SJSA1 (cell line): ENCODE results near the gene BARX1. TPM values are rescaled to one million over a fixed set of nuclear protein-coding genes. Genes with fewer than 3 reads are reported as not detected.
A peak's percentile ranks its signal among the peaks of the same experiment; 100 is the strongest.

Experiments used
- DNase-seq, 2 experiments: peaks; one replicate each; pipeline ENCODE4 v3.0.0-alpha.2; 2015 to 2020; ENCODE audit warnings: low spot score in 2 of 2, low read depth in 1 of 2
- H3K27ac ChIP-seq: fragments of 250-450 bp; sonication (Bioruptor Pico); 2 replicates; pipeline ENCODE4 v1.5.1; 2020; ENCODE audit warnings: mild to moderate bottlenecking, moderate library complexity
- H3K27me3 ChIP-seq: fragments of 250-450 bp; sonication (Bioruptor Pico); replicated peaks from 2 replicates; pipeline ENCODE4 v1.5.1; 2020; ENCODE audit warnings: mild to moderate bottlenecking, moderate library complexity
- H3K36me3 ChIP-seq: fragments of 250-450 bp; sonication (Bioruptor Pico); 2 replicates; pipeline ENCODE4 v1.5.1; 2020; ENCODE audit warnings: mild to moderate bottlenecking
- H3K4me1 ChIP-seq: fragments of 250-450 bp; sonication (Bioruptor Pico); replicated peaks from 2 replicates; pipeline ENCODE4 v1.6.1; 2021; ENCODE audit warnings: mild to moderate bottlenecking
- H3K4me3 ChIP-seq: fragments of 250-450 bp; sonication (Bioruptor Pico); 2 replicates; pipeline ENCODE4 v1.5.1; 2020; ENCODE audit warnings: mild to moderate bottlenecking
- H3K9me3 ChIP-seq: fragments of 250-450 bp; sonication (Bioruptor Pico); replicated peaks from 2 replicates; pipeline ENCODE4 v1.5.1; 2020; ENCODE audit warnings: mild to moderate bottlenecking
- total RNA-seq: library from RNA; depleted of rRNA; stranded (reverse); fragments of >200 nt; shearing (Covaris generic); gene quantifications from 2 replicates; pipeline ENCODE4 v1.2.3, GENCODE V29; 2014; rRNA removed

BARX1 gene, protein sequence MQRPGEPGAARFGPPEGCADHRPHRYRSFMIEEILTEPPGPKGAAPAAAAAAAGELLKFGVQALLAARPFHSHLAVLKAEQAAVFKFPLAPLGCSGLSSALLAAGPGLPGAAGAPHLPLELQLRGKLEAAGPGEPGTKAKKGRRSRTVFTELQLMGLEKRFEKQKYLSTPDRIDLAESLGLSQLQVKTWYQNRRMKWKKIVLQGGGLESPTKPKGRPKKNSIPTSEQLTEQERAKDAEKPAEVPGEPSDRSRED
- total RNA-seq, result not detected in 2 replicates

DNA sequence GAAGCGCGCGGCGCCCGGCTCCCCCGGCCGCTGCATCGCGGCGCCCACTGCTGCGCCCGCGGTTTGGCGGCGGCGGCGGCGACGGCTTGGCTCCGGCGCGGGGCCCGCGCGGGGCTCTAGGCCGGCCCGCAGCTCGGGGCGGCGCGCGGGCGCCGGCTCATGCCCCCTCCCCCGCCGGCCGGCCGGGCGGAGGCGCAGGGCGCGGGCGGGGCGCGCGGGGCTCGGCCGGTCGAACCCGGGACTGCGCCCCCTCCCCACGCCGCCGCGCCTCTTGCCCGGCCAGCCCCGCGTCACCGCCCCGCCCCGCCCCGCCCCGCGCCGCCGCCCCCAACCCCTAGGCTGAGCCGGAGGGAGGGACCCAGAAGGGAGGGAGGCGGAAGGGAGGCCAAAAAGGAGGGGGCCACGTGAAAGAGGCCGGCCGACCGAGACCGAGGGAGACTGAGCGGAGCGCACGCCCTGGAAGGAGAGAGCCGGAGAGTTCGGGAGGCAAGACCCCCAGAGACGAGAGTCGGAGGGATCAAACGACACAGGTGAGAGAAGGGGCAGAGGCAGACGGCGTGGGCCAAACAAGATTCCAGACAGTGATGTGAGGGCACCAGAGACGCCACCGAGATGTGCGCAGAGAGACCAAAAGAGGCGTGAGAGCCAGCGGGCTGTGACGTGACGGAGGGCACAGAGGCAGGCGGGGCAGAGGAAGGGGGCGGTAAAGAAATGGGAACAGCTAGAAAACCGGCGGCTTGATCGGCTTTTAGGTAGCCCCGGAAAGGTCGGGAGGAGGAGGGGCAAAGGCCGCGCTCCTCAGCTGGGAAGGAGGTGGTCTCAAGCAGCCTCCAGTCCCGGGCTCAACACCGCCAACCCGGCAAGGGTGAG, at the start of gene BARX1:
Gene BARX1 (minus strand): TSS at position 245 of the 870 bp plus-strand sequence. CDS start 209 bp downstream, at position 36.
- Histone ChIP-seq H3K36me3 (no peaks in the 10 kb centered on the region), H3K27ac (no peak within 1 kb of the TSS), H3K9me3 (no peaks in the 10 kb centered on the region), H3K27me3 (peaks cover 9% of the 10 kb centered on the region), H3K4me3 (no peak within 1 kb of the TSS), H3K4me1 (no peaks in the 10 kb centered on the region)
- DNase-seq, result no peak

DNA sequence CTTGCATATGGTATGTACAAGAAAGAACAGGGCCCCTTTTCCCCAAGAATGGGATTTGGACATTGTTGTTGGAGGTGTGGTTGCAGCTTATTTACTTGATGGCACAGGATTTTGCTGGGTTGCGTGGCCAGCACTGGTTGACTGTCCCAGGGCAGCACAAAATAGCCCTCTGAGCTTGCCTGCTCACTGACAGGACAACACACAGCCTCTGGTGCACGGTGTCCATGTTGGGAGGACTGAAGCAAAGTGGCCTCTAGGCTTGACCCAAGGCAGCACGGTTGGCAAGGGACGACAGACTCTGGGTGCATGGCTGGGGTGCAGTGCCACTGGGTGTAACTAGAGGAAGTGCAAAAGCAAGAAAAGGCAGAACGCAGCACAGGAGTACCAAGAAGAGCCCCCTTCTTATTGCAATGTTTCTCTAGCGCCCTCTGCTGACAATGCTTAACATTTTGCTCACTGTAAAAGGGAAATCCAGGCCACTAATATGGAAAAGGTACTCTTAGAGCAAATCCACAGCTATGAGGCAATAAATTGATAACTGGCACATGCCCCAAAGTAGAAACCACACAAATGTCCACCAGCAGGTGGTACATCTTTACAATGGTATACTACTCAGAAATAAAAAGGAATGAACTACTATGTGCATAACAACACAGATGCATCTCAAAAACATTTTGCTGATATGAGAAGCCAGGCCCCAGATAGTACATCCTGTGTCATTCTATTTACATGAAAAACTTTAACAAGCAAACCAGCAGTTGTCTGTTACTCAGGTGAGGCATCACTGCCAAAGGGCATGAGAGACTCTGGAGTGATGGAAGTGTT, 47.4 kb upstream of the BARX1 start:
- no peaks in the 10 kb centered on the region for H3K4me1 ChIP-seq
- no peak overlapping the region for H3K27ac ChIP-seq
- H3K9me3 ChIP-seq, result no peaks in the 10 kb centered on the region
- no peaks in the 10 kb centered on the region for H3K27me3 ChIP-seq
- DNase-seq, result peak in 1 of 2 experiments; percentile 20
- H3K4me3 ChIP-seq, result no peak overlapping the region
- H3K36me3 ChIP-seq, result no peaks in the 10 kb centered on the region

DNA sequence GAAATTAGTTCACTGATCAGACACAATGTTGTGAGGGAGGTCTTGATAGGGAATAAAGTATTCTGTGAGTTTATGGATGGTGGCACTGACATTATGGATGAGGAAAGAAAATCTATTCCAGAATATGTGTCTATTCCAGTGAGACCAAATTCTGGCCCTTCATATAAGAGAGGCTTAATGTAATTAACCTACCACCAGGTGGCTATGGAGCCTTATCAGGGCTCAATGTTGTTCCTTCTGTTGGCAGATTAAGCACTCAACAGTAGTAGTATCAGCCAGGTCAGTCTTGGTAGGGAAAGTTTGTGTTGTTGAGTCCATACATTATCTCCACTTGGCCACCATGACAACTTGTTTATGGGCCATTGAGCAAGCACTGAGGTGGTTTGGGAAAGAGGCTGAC, 41.7 kb upstream of the BARX1 start:
- Histone ChIP-seq H3K9me3 (no peaks in the 10 kb centered on the region), H3K36me3 (no peaks in the 10 kb centered on the region), H3K27me3 (no peaks in the 10 kb centered on the region), H3K4me1 (no peaks in the 10 kb centered on the region), H3K4me3 (no peak overlapping the region), H3K27ac (no peak overlapping the region)
- no peak for DNase-seq

GRCh38 chr9:93996367-93996766, 41.2 kb upstream of the BARX1 start:
- Histone ChIP-seq H3K27ac (no peak overlapping the region), H3K36me3 (no peaks in the 10 kb centered on the region), H3K9me3 (no peaks in the 10 kb centered on the region), H3K27me3 (no peaks in the 10 kb centered on the region), H3K4me1 (no peaks in the 10 kb centered on the region), H3K4me3 (no peak overlapping the region)
- no peak for DNase-seq

DNA sequence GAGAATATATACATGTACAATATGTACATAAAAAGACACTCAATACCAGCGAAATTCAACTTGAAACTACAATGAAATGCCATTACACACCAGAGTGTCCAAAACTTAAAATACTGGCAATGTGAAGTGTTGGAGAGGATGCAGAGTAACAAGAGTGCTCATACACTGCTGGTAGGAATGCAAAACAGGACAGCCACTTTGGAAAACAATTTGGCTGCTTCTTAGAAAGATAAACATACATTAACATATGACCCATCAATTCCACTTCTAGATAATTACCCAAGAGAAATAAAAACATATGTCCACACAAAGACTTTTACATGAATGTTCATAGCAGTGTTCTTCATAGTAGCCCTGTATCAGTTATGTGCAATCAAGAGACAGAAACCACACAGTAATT, 39.4 kb upstream of the BARX1 start:
- Histone ChIP-seq H3K27me3 (no peaks in the 10 kb centered on the region), H3K36me3 (no peaks in the 10 kb centered on the region), H3K27ac (no peak overlapping the region), H3K9me3 (no peaks in the 10 kb centered on the region), H3K4me3 (no peak overlapping the region), H3K4me1 (no peaks in the 10 kb centered on the region)
- no peak for DNase-seq

- Histone ChIP-seq H3K36me3 (no peaks in the 10 kb centered on the region), H3K4me3 (no peak overlapping the region), H3K4me1 (no peaks in the 10 kb centered on the region), H3K9me3 (no peaks in the 10 kb centered on the region), H3K27me3 (no peaks in the 10 kb centered on the region), H3K27ac (no peak overlapping the region)
- DNase-seq, result no peak
These were observed 39.0 kb upstream of the BARX1 start for GRCh38 chr9:93994132-93994531.

DNA sequence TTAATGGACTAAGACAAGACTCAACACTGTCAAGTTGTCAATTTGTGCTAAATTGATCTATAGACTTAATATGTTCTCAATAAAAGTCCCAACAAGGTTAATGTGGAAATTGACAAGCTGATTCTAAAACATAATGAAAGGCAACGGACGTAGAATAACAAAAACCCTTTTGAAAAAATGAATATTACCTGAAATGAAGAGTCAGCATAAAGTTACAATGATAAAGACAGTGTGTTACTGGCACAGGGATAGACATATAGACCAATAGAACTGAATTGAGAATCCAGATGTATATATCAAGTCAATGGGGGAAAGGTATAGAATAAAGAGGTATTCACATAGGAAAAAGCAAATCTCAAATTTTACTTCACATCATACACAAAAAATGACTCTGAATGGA, 37.7 kb upstream of the BARX1 start:
- Histone ChIP-seq H3K36me3 (no peaks in the 10 kb centered on the region), H3K27me3 (no peaks in the 10 kb centered on the region), H3K27ac (no peak overlapping the region), H3K9me3 (no peaks in the 10 kb centered on the region), H3K4me3 (no peak overlapping the region), H3K4me1 (no peaks in the 10 kb centered on the region)
- DNase-seq, result no peak

DNA sequence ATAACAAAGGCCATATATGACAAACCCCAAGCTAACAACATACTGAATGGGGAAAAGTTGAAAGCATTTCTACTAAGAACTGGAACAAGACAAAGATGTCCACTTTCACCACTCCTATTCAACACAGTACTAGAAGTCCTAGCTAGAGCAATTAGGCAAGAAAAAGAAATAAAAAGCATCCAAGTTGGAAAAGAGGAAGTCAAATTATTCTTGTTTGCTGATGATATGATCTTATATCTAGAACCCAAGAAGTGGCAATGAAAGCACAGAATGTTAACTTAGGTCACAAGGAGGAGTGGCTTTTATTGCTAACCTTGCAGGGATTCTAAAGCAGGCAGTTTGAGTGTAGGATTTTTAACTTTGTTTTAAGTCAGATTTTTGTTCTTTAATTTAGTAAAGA, 35.3 kb upstream of the BARX1 start:
- Histone ChIP-seq H3K27me3 (no peaks in the 10 kb centered on the region), H3K27ac (no peak overlapping the region), H3K4me1 (no peaks in the 10 kb centered on the region), H3K36me3 (no peaks in the 10 kb centered on the region), H3K9me3 (no peaks in the 10 kb centered on the region), H3K4me3 (no peak overlapping the region)
- DNase-seq, result no peak

DNA sequence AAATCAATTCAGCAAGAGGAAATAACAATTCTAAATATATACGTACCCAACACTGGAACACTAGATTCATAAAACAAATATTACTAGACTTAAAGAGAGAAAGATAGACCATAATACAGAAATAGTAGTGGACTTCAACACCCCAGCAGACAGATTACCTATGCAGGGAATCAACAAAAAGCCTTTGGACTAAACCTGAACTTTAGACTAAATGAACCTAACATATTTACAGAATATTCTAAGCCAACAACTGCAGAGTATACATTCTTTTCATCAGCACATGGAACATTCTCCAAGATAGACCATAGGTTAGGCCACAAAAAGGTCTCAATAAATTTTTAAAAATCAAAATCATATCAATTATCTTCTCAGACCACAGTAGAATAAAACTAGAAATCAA, 32.9 kb upstream of the BARX1 start:
- no peaks in the 10 kb centered on the region for H3K4me1 ChIP-seq
- H3K4me3 ChIP-seq, result no peak overlapping the region
- no peaks in the 10 kb centered on the region for H3K27me3 ChIP-seq
- no peak overlapping the region for H3K27ac ChIP-seq
- DNase-seq, result no peak
- no peaks in the 10 kb centered on the region for H3K36me3 ChIP-seq
- H3K9me3 ChIP-seq, result no peaks in the 10 kb centered on the region

DNA sequence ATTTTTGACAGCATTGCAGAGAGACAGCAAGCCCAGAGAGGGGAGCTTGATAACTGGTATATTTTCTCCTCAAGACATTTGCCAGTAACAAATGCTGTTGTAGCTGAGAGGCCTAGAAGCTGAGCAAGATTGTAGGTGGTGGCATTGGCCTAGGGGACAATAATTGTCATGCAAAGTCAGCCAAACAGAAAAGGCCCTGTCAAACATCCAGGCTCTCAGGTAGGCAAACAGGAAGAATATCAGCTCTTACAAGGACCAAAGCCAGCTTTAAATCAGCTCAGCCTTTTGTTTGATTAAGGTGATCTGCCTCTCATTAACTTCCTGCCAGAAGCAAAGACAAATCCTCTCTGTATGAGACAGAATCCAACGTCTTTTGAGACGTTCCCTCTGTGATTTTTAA, 29.7 kb upstream of the BARX1 start:
- Histone ChIP-seq H3K4me1 (no peaks in the 10 kb centered on the region), H3K27ac (no peak overlapping the region), H3K36me3 (no peaks in the 10 kb centered on the region), H3K27me3 (no peaks in the 10 kb centered on the region), H3K4me3 (no peak overlapping the region), H3K9me3 (no peaks in the 10 kb centered on the region)
- DNase-seq, result no peak

- no peaks in the 10 kb centered on the region for H3K9me3 ChIP-seq
- no peaks in the 10 kb centered on the region for H3K27me3 ChIP-seq
- H3K4me3 ChIP-seq, result no peak overlapping the region
- no peaks in the 10 kb centered on the region for H3K4me1 ChIP-seq
- DNase-seq, result no peak
- no peaks in the 10 kb centered on the region for H3K36me3 ChIP-seq
- H3K27ac ChIP-seq, result no peak overlapping the region
These were observed 28.7 kb upstream of the BARX1 start for GRCh38 chr9:93983875-93984274.

GRCh38 chr9:93979721-93980120, 24.6 kb upstream of the BARX1 start:
- no peaks in the 10 kb centered on the region for H3K4me1 ChIP-seq
- H3K27ac ChIP-seq, result no peak overlapping the region
- H3K4me3 ChIP-seq, result no peak overlapping the region
- no peaks in the 10 kb centered on the region for H3K36me3 ChIP-seq
- DNase-seq, result no peak
- no peaks in the 10 kb centered on the region for H3K9me3 ChIP-seq
- no peaks in the 10 kb centered on the region for H3K27me3 ChIP-seq

DNA sequence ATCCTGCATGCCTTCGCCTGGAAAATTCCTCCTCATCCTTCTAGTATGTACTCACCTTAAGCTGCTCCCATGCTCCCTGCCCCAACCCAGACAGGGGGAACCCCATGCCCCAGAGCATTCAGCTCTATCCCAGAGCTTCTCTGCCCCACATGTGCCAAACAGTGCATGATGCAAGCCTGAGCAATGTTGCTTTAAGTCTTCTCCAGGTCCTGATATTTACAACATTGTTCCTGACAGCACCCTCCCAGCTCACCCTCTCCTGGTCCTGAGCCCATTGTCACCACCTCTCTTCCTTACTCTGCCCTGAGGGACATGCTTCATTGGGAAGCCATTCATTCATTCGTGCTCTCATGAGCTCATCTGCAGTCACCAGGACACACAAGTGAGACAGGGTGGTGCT, 23.4 kb upstream of the BARX1 start:
- DNase-seq, result no peak
- Histone ChIP-seq H3K27me3 (no peaks in the 10 kb centered on the region), H3K36me3 (no peaks in the 10 kb centered on the region), H3K4me3 (no peak overlapping the region), H3K27ac (no peak overlapping the region), H3K4me1 (no peaks in the 10 kb centered on the region), H3K9me3 (no peaks in the 10 kb centered on the region)

GRCh38 chr9:93976973-93977372, 21.8 kb upstream of the BARX1 start:
- H3K4me3 ChIP-seq, result no peak overlapping the region
- H3K4me1 ChIP-seq, result no peaks in the 10 kb centered on the region
- DNase-seq, result no peak

More at GRCh38 chr9:93976973-93977372, 21.8 kb upstream of the BARX1 start:
- H3K9me3 ChIP-seq, result no peaks in the 10 kb centered on the region
- no peak overlapping the region for H3K27ac ChIP-seq
- H3K36me3 ChIP-seq, result no peaks in the 10 kb centered on the region
- H3K27me3 ChIP-seq, result no peaks in the 10 kb centered on the region
